NT2/D1 (cell line): ENCODE results near the gene RBP3.

Experiments used
- SUZ12 ChIP-seq: IDR thresholded peaks from 2 replicates; pipeline ENCODE4 v1.6.1; 2011; ENCODE audit not compliant: insufficient read length, insufficient read depth; ENCODE audit errors: extremely low read depth
- YY1 ChIP-seq: IDR thresholded peaks from 2 replicates; pipeline ENCODE4 v1.6.1; 2011; ENCODE audit not compliant: insufficient read length, insufficient read depth

- TF ChIP-seq YY1 = no peak
- no peak for TF ChIP-seq SUZ12
Measured at GRCh38 chr10:47311932-47312662, 36.1 kb upstream of the RBP3 start.
